Measurements from ENCODE around the gene DNAH3. TPM values are rescaled to one million over a fixed set of nuclear protein-coding genes. Genes with fewer than 3 reads are reported as not detected.
A peak's percentile ranks its signal among the peaks of the same experiment; 100 is the strongest.

DNAH3 gene
- total and polyA plus RNA-seq, 2 of the 13 experiments (the other 11 are each of a cell fraction or from before 2014, with no cell fraction given): 0.07 to 0.08 TPM

GRCh38 chr16:21185659-21186325, 35.1 kb upstream of the DNAH3 start (continued):
- TF ChIP-seq ZBTB49 (CRISPR knock-in tag; IDR thresholded peaks at IDR 0.05; ENCODE audit: borderline replicate concordance) (no peak), KDM2A (CRISPR knock-in tag; IDR thresholded peaks at IDR 0.05; ENCODE audit: borderline replicate concordance, low read depth) (peak; percentile 64; the same call in 1 of the 2 replicates), SOX6 (IDR thresholded peaks at IDR 0.05) (no peak), SOX6 (CRISPR knock-in tag; IDR thresholded peaks at IDR 0.05) (no peak), RELA (CRISPR knock-in tag; IDR thresholded peaks at IDR 0.05) (no peak), ZNF567 (CRISPR knock-in tag; IDR thresholded peaks at IDR 0.05; ENCODE audit: borderline replicate concordance) (no peak), ZNF180 (CRISPR knock-in tag; IDR thresholded peaks at IDR 0.05; ENCODE audit: borderline replicate concordance, low read depth) (0 out of 2 replicates have a peak, but pooled peaks have one; percentile 77), NR0B2 (CRISPR knock-in tag; IDR thresholded peaks at IDR 0.05) (0 out of 2 replicates have a peak, but pooled peaks have one; percentile 11), ESRRA (CRISPR knock-in tag; IDR thresholded peaks at IDR 0.05; ENCODE audit: low read depth) (no peak), ZNF138 (CRISPR knock-in tag; IDR thresholded peaks at IDR 0.05; ENCODE audit: low read depth) (no peak), ATF2 (CRISPR knock-in tag; IDR thresholded peaks at IDR 0.05) (no peak), ZNF407 (CRISPR knock-in tag; IDR thresholded peaks at IDR 0.05; ENCODE audit: not compliant biosample characterization) (no peak), POGK (CRISPR knock-in tag; conservative IDR thresholded peaks at IDR 0.05) (no peak), BRCA1 (CRISPR knock-in tag; IDR thresholded peaks at IDR 0.05) (0 out of 2 replicates have a peak, but pooled peaks have one; percentile 22)

All from HepG2 (cell line).